HG03280 (cell line): ENCODE measurements around the gene ADCY5.

Experiments
- ATAC-seq: cut with Tn5 transposase; IDR thresholded peaks from one replicate; pipeline ENCODE4 v1.9.1; 2021; ENCODE audit warnings: mild to moderate bottlenecking, moderate library complexity; ENCODE audit not compliant: unreplicated experiment

ADCY5 gene

DNA sequence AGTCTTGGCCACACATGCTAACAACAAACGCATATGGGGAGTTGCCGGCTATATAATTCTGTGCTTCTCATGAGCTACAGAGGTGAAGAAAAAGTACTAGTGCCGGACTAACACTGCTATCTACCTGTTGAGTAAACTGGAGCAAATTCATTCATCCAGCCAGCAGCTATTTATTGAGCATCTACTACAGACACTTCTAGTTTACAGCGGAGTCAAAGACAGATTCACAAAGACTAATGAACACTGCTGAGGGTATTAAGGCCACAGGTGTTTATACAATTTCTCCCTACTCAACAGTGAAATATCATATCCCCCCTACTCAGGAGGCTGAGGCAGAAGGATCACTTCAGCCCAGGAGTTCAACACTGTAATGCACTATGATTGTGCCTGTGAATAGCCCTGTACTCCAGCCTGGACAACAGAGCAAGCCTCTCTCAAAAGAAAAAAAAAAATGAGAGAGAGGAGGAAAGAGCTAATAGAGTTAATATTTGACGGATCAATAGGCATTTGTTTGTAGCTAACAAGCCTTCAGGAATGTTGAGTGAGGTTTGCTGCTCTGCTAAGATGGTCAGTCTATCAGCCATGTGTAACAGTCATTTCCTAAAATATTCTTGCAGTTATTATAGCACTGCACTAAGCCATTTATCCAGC lies 17.8 kb downstream of the ADCY5 start:
- no peak for ATAC-seq

DNA sequence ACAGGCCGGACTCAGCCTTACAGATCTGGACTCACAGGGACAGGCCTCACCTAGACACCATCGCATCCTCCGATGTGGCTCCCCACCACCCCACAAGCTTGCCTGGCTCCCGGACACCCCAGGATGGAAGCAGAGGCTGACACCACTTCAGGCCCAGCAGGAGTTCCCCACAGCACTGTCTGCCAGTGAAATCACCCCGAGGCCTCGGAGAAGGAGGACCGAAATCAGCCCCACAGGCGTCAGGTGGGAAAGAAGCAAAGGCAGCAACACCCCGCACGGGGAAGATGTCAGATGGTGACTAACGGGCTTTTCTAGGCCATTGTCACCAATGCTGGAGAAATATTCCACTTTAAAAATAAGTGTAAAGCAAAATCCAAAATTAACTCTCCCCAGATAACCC lies 18.6 kb downstream of the ADCY5 start:
- no peak for ATAC-seq

DNA sequence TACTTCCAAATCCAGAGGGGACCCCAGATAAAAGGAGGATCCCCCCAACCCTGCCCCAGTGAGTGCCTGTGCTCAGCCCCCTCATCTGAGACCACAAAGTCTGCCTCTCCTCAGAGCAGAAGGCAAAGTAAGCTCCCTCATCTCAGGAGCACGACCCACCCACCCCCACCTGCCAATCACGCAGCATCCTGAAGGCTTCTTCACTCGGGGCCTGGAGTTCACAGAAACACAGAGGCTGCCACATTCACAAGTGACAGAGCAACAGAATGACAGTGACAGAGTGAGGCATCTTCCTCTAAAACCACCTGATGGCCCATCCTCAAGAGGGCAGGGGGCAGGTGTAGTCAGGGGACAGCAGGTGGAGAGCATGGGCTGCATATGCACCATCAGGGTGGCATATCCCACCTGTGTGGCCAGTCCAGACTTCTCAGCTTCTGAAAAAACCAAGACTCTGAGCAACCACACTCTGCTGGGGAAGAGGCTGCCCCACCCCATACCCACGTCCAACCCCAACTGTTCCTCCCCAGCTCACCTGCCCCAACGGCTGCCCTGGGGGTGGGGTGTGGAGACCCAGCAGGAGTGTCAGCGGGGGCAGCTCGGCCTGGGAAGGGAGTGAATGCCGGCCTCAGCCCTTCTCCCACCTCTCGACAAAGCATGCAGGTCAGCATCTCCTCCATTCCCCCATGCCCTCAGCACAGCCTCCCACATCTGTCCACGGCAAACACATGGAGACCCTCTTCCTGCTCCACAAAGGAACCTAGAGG lies 19.3 kb downstream of the ADCY5 start:
- no peak for ATAC-seq

DNA sequence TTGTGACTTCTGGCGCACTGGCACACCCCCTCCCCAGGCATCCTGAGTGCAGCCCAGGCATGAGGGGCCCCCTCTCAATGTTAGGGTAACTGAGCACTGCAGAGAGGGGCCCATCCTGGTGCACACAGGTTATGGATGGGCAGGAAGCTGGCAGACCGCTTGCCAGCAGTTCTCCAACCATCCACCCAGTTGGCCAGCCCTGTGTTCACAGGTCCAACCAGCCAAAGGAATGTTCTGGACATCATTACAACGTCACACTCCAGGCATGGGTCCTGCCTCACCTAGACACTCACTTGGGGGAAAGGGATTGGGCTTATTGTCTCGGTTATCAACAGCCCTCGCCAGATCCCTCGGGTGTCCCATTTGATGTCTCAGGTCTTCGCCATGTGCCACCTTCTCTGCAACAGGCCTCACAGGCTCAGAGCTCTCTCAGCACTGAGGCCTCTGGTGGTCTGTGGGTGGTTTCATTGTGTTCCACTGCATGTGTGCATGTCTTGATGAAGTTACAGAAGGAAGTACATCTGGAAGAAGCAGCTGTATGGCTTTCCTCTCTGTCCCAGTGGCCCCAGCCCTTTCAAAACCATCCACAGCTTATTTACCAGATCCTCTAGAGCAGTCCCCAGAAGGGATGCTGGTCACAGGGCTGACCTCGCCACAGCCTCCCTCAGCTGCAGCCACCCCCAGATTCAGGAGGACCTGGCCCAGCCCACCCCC lies 23.7 kb downstream of the ADCY5 start:
- no peak for ATAC-seq

DNA sequence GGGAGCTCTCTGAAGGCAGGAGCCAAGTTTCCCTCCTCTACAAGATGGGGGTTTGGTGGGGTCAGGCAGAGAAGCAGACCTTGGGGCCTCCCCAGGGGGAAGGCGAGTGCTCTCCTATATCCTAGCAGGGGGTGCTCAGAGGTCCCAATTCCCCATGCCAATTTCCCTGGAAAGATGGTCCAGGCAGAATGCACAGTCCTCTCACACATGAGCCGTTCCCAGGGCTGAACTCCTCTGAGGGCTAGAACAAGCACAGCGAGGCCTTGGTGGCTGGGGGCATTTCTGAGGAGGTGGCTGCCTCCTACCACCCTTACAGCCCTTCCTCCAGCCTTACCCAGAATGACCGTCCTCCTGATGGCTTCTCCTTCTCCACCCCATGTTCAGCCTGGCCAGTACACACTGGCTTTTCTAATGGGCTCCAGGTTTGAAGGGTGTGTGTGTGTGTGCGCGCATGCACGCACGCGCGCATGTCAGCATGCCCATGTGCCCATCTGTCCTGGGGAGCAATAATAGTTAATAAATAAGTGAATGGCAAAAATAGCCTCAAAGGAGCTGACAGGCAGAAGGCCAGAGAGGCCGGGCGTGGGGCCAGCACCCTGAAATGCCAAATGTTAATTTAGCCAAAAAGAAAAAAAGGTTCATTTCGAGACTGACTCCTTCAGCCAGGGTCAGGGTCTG lies 24.4 kb downstream of the ADCY5 start:
- no peak for ATAC-seq

DNA sequence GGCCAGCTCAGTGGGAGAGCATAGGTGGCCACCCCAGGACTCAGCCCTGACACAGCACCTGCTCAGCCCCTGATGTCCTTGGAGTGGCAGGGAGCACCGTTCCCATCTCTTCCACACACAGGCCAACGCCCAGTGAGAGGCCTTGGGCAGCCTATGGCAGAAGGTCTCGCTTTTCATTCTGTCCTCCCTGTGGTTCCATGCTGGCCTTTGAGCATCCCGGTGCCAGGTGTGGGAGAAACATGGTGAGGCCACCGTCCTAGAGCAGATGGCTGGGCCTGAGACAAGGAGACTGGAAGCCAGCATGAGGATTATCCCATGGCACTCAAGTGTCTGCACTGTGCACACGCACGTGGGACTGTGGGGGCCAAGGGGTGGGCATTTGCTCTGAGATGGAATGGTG lies 25.1 kb downstream of the ADCY5 start:
- ATAC-seq = no peak

DNA sequence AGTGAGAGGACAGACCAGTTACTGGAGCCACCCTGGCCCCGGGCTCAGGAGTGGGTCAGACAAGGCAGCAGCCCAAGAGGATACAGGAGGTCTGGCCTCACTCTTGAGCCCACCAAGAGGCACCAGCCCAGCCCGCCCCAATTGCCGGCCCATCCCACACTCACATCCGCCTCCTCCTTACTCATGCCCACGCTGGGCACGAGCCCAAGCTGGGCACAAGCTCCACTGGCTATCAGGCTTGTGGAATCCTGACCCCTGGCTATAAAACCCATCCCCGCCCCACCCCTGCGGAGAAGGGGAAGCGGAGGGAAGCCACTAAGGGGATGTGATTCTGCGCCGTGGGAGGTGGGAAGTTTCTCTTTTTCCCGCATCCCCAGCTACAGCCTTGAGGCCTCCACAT lies 25.9 kb downstream of the ADCY5 start:
- no peak for ATAC-seq

DNA sequence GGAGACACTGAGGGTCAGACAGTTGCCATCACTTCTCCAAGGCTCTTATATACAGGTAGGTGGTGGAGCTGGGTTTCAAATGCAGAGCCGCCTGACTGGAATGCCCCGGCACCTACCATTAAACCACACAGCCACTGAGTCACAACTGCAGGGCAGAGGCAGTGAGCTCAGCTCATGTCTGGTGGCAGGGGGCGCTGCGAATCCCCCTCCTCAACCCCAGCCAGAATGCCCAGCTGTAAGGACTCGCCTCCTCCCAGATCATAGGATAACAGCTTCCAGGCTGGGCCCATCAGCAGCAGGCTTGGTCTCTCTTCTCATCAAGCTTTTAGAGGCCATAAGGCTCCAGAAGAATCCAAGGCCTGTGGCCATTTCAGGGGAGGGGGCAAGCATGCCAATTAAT lies 26.4 kb downstream of the ADCY5 start:
- no peak for ATAC-seq

DNA sequence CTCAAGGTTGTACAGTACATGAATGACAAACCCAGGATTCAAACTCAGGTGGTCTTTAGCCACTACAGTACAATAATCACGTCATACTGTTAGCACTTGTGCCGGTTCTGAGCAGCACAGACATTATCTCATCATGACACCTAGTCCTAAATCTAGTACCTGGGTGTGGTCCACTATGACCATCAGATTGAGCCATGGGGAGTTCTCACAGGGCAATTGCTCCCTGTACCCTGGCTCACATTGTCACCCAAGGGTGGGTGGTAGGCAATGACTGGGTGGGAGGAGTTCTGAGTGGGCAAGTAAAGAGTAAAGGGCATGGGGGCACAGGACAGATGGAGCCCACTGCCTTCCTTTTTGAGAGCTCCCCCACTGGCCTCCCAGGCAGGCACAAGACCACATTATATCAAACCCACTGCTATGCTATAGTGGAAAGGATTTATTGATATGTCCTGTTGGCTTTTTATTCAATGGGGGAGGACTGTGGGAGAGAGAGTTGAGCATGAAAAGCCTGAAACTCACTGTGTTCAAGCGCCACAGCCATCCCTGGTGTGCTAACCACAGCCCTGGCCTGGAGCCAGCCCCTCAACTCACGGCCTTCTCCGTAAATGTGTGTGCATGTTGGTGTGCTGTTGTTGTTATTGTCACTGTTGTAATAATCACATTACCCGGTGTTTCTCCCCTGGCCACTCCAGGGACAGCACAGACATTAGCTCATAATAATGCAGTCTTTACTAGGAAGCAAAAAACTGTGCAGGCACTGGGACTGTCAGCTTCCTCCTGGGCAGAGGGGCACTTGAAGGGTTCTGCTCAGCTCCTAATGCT lies 27.3 kb downstream of the ADCY5 start:
- ATAC-seq = no peak

DNA sequence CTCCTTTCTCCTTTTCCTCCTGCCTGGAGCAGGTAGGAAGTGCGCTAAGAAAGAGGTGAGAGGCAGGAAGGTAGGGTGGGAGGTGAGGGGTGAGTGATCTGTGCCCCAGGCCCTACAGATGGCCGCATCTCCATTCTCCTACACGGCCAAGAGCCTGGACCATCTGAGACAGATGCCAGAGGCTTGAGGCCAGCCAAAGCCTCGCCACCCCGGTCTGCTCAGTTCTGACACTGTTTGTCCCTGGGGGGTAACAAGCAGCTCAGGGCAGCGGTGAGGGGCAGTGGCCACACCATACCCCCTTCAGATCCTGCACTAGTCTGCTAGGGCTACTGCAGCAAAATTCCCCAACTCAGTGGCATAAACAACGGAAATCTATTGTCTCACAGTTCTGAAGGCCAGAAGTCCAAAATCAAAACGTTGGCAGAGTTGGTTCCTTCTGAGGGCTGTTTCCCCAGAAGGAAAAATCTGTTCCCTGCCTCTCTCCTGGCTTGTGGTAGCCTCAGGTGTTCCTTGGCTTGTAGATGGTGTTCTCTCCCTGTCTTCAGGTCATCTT lies 28.4 kb downstream of the ADCY5 start:
- ATAC-seq = no peak

DNA sequence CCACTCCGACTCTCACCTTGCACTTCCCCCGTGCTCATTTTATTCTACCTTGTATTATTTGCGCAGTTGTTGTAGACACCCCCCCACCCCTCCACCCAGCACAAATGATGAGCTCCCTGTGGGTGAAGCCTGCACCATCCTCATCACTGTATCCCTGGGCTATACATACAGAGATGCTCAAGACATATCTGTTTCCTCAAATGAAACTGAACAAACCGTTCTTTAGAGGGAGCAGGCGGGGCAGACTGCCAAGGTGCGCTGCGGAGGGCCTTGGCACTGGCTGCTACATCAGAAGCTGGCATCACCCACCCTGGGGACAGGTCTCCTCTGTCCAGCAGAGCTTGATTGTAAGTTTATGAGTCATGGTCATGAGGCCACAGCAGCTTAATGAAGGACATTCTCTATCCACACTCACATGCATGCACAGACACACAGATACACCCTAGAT lies 29.0 kb downstream of the ADCY5 start:
- no peak for ATAC-seq

DNA sequence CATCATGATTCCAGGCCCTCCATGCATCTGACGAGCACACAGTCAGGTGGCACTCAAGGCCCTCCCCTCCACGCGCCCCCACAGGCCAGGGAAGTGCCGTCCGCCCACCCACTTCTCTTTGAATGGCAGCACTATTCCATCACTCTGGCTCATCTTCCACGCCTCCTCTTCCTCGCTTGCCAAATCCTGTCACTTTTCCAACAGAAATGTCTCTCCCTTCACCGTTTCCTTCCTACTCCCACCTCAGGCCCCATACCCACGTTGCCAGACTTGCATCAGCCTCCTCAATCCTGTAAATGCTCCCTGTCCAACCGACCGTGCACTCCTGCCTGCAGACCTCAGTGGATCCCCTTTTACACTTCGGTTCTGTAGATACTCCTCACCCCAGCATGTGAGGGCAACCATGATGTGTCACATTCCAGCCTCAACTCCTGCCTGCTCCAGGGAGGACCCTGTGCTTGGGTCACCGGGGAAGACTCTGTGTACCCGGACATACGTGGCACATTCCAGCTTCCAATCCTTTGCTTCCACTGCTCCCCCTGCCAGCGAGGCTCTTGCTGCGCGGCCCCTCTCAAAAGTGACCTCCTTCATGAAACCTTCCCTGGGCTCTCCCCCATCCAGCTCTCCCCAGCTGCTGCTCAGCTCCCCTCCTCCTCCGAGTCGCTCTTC lies 29.6 kb downstream of the ADCY5 start:
- ATAC-seq = no peak

DNA sequence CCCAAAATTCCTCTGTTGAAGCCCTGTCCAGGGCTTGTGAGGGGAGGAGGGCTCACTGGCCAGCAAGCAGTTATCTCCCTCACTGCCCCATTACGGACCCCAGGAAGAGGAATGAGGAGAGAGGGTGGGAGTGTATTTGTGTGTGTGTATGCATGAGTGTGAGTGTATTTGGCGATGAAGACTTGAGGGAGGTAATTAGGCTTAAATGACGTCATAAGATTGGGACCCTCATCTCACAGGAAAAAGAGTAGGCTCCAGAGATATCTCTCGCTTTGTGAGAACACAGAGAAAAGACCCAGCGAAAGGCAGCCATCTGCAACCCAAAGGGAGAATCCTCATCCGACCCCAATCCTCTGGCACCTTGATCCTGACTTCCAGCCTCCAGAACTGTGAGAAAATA lies 32.2 kb downstream of the ADCY5 start:
- ATAC-seq = no peak

DNA sequence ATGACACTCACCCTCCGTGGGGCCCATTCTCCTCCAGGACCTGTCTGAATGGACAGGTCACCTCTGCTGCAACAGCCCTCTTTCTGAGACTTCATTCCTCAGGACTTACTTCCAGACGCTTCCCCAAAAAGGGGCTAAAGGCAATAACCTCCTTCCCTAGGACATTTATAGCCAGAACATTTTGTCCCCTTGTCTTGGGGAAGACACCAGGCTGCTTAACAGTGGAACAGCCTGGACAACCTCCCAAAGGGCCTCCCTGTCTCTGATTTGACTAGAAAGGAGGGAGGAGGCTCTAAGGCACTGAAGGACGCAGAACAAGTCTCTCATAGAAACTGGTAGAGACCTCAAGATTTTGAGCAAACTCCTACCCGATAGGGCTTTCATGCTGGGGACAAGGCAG lies 32.7 kb downstream of the ADCY5 start:
- no peak for ATAC-seq

DNA sequence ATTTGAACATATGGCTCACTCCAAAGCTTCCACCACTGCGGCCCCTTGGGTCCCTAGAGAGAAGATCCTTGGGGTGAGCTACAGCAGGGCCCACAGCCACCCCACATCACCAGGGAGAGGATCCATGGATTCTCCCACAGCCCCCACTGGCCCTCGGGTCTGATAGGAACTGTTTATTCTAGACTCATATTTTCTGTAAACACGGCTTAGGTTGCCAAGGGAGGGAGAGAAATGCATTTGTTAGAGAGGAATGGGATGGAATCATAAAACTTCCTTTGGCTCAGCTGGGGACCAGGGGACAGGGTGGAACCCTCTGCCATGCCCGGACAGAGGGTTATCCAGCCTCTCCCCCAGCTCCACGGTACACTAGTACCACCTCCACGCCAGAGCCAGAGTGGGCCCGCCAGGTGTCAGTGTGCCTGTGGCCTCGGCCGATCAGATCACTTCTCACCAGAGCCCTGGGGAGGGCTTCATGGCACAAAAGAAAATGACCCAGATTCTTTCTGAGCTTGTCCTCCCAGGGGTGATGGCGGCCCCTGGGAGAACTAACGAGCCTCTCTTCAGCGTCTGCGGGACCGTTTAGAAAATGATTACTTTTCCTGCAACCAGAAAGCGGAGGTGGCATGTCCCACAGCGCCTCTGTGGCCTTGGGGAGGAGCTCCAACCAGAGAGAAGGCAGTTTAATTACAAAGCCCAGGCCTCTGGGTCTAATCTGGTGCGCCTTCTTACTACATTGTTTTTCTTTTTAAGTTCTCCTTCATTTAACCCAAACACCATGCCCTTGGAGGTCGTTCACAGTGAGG lies 33.7 kb downstream of the ADCY5 start:
- no peak for ATAC-seq

DNA sequence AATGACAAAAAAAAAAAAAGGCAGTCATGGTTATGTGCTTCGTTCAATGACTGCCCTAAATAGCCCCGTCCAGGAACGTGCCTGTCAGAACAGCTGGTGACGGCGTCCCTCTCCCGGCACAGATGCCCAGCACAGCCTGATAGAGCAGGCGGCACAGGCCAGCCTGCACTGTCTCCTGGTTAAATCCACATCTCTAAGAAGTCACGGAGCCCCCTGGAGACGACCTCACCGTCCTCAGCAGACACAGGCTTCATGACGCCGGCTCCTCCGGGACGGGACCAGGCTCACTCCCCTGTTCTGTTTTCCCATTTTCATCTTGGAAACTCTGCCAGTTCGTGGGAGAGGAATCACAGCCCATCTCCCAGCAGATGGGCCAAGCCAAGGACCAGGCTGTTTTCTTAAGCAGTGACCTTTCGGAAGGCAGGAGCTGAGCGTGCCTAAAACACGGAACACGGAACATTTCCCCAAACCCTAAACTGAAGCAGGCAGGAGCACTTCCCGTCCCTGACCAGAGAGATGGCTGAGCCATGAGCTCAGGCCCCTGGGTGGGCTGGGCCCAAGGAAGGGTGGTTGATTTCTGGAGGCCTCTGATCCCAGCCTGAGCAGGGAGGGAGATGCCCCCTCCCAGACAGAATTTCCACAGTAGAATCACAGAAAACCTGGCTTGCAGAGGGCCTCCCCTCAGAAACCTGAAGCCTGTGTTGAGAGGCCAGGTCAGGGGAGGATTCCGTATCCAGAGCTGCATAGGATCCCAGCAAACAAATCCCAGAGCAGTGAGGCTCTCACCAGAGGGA lies 35.9 kb downstream of the ADCY5 start:
- no peak for ATAC-seq

DNA sequence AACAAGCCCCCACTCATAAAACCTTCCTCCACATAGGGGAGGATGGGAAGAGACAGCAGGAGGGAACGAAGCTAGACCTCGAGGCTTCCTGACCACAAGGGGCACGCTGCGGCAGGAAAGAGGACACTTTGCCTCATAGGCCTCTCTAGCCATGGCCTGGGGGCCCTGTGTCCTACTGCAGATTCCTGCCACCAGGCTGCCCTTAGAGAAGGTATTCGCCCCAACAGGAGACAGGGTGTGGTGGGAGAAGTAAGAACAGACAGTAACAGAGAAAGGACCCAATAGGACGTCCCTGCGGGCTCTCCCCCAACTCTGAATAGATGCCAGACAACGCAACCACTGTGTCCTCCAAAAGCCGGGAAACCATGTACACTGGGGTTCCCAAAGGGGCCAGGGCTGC lies 36.8 kb downstream of the ADCY5 start:
- ATAC-seq = no peak

DNA sequence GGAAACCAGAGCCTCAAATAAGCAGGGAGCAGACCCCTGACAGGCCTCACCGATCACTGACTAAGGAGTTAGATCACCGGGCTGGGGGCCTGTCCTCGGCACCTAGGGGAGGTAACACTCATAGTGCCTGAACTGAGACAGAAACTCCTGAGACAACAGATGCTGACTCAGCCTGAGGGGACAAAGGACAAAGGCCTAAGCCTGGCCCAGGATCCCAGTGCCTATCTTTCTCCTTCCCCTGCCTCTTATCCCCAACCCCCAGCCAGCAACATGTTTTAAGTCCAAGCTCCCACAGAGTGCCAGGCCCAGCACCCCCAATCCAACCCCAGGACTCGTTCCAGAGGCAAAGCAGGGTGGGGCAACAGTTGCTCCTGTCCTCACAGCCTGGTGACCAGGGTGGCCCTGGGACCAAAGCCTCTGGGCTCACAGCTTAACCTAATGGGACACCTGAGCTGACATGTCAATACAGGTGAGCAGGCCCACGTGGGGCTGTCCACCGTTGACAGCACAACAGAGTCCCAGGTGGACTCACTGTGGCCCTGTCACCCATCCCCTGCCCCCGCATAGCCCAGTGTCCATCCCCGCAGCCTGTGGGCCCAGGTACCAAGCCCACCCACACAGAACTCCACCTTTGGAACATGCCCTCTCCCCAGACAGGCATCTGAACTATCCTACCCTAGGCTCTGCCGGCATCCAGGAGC lies 37.4 kb downstream of the ADCY5 start:
- ATAC-seq = no peak
